A673 (cell line): Measurements from ENCODE around the gene MAML2.

ENCODE experiments used
- CTCF ChIP-seq: fragments of 300-800, 200-600 bp; sonication (generic); conservative IDR thresholded peaks from 2 replicates; pipeline ENCODE4 v1.5.1; 2017; ENCODE audit warnings: low read depth, mild to moderate bottlenecking, antibody characterized with exemption, low read length, moderate library complexity, mixed read lengths
- EZH2 ChIP-seq: fragments of 200-600 bp; sonication (generic); IDR thresholded peaks from 2 replicates; pipeline ENCODE4 v1.6.1; 2017; ENCODE audit warnings: borderline replicate concordance, low read depth, mild to moderate bottlenecking, mixed read lengths, antibody characterized with exemption, low read length; ENCODE audit not compliant: poor library complexity, severe bottlenecking

- TF ChIP-seq CTCF = no peak
- no peak for TF ChIP-seq EZH2
Measured at GRCh38 chr11:96105197-96105895, 237.6 kb downstream of the MAML2 start.
